Measurements from ENCODE around the gene PAXX. TPM values are rescaled to one million over a fixed set of nuclear protein-coding genes. Genes with fewer than 3 reads are reported as not detected.

The PAXX gene
- total RNA-seq, 6 donors from 2014 or later: 41.8 to 150 (median 52.8) TPM

GRCh38 chr9:136952876-136953770 is 39.1 kb upstream of the PAXX start:
- Histone ChIP-seq H3K4me3 (no peak overlapping the region), H3K4me1 (peaks cover 19 to 26% (median 21%) of the 10 kb centered on the region in 4 donors), H3K27me3 (no peaks in the 10 kb centered on the region), H3K9me3 (no peaks in the 10 kb centered on the region), H3K27ac (no peak overlapping the region), H3K36me3 (no peaks in the 10 kb centered on the region)
- TF ChIP-seq POLR2A (IDR thresholded peaks at IDR 0.05): no peak
- no peak for TF ChIP-seq POLR2AphosphoS5 (IDR thresholded peaks at IDR 0.05)
- TF ChIP-seq EP300 (IDR thresholded peaks at IDR 0.05): no peak
- no peak for TF ChIP-seq CTCF (IDR thresholded peaks at IDR 0.05)
- DNase-seq (peak in 1 of 2 donors; percentile 78), ATAC-seq (ENCODE audit: low FRiP score in 2 of 2) (no peak)
- 90 to 92% methylated on average over 23 to 40 of the region's 44 CpGs for WGBS, 2 donors

GRCh38 chr9:136953771-136954269 is 38.4 kb upstream of the PAXX start:
- ATAC-seq (ENCODE audit: low FRiP score in 2 of 2) (no peak), DNase-seq (no peak)
- H3K27ac ChIP-seq: no peak overlapping the region
- no peaks in the 10 kb centered on the region for H3K9me3 ChIP-seq
- no peaks in the 10 kb centered on the region for H3K27me3 ChIP-seq
- peaks cover 12 to 19% (median 17%) of the 10 kb centered on the region in 4 donors for H3K4me1 ChIP-seq
- WGBS, 2 donors: 89% methylated on average over 19 of the region's 19 CpGs; no CpG with 5 or more reads in 1 of the 2 donors
- TF ChIP-seq POLR2AphosphoS5 (IDR thresholded peaks at IDR 0.05) (no peak), CTCF (IDR thresholded peaks at IDR 0.05) (no peak), POLR2A (IDR thresholded peaks at IDR 0.05) (no peak), EP300 (IDR thresholded peaks at IDR 0.05) (no peak)
- no peaks in the 10 kb centered on the region for H3K36me3 ChIP-seq
- no peak overlapping the region for H3K4me3 ChIP-seq

GRCh38 chr9:136954270-136955083 is 37.7 kb upstream of the PAXX start:
- 91 to 93% methylated on average over 16 to 21 of the region's 25 CpGs for WGBS, 2 donors
- H3K27me3 ChIP-seq: no peaks in the 10 kb centered on the region
- TF ChIP-seq CTCF (IDR thresholded peaks at IDR 0.05): no peak
- no peak for TF ChIP-seq EP300 (IDR thresholded peaks at IDR 0.05)
- no peak for TF ChIP-seq POLR2A (IDR thresholded peaks at IDR 0.05)
- TF ChIP-seq POLR2AphosphoS5 (IDR thresholded peaks at IDR 0.05): no peak

GRCh38 chr9:136955202-136955942 is 36.9 kb upstream of the PAXX start:
- DNase-seq (peak in 1 of 2 donors; percentile 57), ATAC-seq (ENCODE audit: low FRiP score in 2 of 2) (no peak)
- no peak for TF ChIP-seq CTCF (IDR thresholded peaks at IDR 0.05)
- no peak for TF ChIP-seq POLR2A (IDR thresholded peaks at IDR 0.05)
- no peak for TF ChIP-seq EP300 (IDR thresholded peaks at IDR 0.05)
- no peak for TF ChIP-seq POLR2AphosphoS5 (IDR thresholded peaks at IDR 0.05)
- Histone ChIP-seq H3K4me3 (no peak overlapping the region), H3K4me1 (peaks cover 4 to 16% (median 7%) of the 10 kb centered on the region in 4 donors), H3K27ac (no peak overlapping the region), H3K27me3 (no peaks in the 10 kb centered on the region), H3K36me3 (no peaks in the 10 kb centered on the region), H3K9me3 (no peaks in the 10 kb centered on the region)
- WGBS, 2 donors: 90% methylated on average over 4 to 14 of the region's 14 CpGs

More at GRCh38 chr9:136954270-136955083, 37.7 kb upstream of the PAXX start:
- Histone ChIP-seq H3K9me3 (no peaks in the 10 kb centered on the region), H3K27ac (no peak overlapping the region), H3K4me1 (peaks cover 7 to 18% (median 11%) of the 10 kb centered on the region in 4 donors), H3K4me3 (no peak overlapping the region), H3K36me3 (no peaks in the 10 kb centered on the region)
- ATAC-seq (ENCODE audit: low FRiP score in 2 of 2) (no peak), DNase-seq (peak in 1 of 2 donors; percentile 58)
